GM19467 (cell line): ENCODE measurements around the gene NUBP1.

ENCODE experiments used
- ATAC-seq: cut with Tn5 transposase; IDR thresholded peaks from one replicate; pipeline ENCODE4 v1.9.1; 2021; ENCODE audit warnings: mild to moderate bottlenecking, moderate library complexity; ENCODE audit not compliant: unreplicated experiment

NUBP1 gene

GRCh38 chr16:10799736-10800135 is 56.1 kb downstream of the NUBP1 start:
- no peak for ATAC-seq

- no peak for ATAC-seq
These were observed 61.7 kb downstream of the NUBP1 start for GRCh38 chr16:10805334-10805733.

- no peak for ATAC-seq
These were observed 63.1 kb downstream of the NUBP1 start for GRCh38 chr16:10806698-10807097.

DNA sequence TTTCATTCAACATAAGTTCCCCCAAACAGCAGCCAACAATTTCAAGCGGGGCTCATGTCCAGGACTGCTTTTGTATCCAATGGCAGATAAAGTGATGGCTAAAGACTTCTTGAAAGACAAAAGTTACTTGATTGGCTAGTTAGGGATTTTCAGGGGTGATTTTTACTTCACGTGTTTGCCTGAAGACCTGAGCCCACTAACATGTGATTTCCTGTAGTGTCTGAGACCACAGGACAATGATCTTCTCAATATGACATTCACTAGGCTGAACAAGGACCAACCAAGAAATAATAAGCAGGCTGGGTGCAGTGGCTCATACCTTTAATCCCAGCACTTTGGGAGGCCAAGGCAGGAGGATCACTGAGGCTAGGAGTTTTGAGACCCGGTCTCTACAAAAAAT is 64.6 kb downstream of the NUBP1 start:
- ATAC-seq = no peak

GRCh38 chr16:10808850-10809249 is 65.2 kb downstream of the NUBP1 start:
- no peak for ATAC-seq

DNA sequence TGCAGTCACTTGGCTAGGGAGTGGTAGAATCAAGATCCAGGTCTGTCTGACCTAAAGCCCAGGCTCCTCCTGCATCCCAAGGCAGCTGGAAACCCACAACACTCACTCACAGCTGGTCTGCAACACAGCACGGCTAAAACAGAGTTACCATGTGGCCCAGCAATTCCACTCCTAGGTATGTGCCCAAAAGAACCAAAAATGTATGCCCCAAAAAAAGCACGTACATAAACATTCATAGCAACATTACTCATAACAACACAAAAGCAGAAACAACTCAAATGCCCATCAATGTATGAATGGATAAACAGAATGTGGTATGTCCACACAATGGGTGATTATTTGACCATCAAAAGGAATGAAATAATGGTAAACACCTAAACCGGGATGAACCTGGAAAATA is 66.1 kb downstream of the NUBP1 start:
- ATAC-seq = no peak

DNA sequence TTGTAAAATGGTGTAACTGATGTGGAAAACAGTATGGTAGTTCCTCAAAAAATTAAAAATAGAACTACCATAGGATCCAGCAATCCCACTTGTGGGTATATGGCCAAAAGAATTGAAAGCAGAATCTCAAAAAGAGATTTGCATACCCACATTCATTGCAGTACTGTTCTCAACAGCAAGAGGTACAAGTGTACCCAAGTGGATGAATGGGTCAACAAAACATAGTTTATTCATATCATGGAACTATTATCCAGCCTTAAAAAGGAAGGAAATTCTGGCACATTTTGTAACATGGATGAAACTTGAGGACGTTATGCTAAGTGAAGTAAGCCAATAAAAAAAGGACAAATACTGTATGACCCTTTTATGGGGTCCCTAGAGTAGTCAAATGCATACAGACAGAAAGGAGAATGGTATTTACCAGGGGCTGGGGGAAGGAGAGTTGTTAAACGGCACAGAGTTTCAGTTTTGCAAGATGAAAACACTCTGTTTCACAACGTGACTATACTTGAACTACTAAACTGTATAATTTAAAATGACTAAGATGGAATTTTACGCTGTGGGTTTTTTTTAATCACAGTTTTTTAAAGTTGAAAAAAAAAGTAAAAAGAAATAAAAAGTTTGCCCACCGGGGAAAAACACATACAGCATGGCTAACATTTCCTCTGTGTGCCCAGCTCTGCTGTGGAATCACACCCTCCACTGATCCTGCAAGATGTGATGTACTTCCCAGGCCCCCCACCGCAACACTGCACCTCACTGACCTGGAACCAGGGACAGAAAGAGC is 68.9 kb downstream of the NUBP1 start:
- ATAC-seq = peak; percentile 58

GRCh38 chr16:10813099-10813455 is 69.4 kb downstream of the NUBP1 start:
- no peak for ATAC-seq

DNA sequence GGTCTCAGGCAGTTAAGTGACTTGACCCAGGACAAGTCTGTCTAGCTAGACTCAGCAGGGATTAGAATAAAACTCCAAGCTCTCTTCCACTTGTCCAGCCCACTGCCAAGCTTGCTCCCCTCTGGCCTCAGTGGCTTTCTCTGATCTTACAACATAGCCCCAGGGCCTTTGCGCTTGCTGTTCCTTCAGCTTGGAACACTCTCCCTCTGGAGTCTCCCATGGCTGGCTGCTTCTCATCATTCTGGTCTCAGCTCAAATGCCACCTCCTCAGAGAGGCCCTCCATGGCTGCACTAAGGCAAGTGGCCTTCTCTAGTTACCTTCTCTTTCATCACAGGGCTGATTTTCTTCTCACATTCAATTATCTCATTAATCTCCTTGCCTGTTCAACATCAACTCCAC is 73.9 kb downstream of the NUBP1 start:
- no peak for ATAC-seq

DNA sequence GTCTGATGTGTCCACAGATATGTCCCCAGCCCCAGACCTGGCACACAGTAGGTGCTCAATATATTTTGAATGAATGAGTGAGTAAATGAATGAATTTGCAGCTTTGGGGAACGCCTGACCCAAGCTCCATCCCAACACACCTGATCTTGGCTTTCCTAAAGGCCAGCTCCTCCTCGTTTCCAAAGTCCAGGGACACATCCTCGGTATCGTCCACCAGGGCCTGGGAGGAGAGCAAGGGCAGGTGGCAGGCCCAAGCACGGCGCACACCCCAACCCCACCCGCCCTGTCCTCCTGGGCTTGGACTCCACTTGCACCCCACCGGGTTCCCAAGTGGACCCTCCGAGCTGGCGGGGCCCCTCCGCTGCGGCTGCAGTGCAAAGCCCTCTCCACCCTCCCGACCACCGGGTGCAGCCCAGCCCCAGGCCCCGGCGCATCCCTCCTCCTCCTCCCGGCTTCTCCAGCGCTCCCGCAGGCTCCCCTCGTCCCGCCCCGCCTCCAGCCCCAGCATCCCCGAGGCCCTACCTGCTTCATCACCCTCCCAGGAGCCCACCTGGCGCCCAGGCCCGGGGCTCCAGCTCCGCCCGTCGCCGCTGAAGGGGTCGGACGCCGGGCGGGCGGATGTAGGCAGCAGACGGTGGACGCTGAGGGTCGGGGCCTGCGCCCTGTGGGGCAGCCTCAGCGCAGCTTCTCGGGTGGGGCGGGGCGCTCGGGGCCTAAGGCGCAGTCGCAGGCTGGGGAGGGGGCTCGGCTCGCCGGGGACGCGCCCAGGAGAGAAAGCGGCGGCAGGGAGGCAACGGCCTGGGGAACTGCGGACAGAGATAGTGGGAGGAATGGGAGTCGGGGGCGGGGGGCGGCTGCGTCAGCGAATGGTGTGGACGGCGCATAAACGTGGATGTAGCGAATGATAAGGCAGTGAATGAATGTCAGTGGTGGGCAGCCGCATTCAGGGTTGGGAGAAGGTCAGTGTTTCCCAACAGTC is 74.6 kb downstream of the NUBP1 start, which contains the start of gene TVP23A:
TVP23A (minus strand) TSS at position 832 of the 979 bp plus-strand sequence; CDS start at position 531, 301 bp downstream.
- ATAC-seq = no peak
